ENCODE measurements around the gene WFIKKN1. TPM values are rescaled to one million over a fixed set of nuclear protein-coding genes. Genes with fewer than 3 reads are reported as not detected.
A peak's percentile ranks its signal among the peaks of the same experiment; 100 is the strongest.

WFIKKN1 gene
- total and polyA plus RNA-seq, 2 donors (not counting 1 experiment from before 2014, with no cell fraction given), result 0.64 to 0.84 TPM

DNA sequence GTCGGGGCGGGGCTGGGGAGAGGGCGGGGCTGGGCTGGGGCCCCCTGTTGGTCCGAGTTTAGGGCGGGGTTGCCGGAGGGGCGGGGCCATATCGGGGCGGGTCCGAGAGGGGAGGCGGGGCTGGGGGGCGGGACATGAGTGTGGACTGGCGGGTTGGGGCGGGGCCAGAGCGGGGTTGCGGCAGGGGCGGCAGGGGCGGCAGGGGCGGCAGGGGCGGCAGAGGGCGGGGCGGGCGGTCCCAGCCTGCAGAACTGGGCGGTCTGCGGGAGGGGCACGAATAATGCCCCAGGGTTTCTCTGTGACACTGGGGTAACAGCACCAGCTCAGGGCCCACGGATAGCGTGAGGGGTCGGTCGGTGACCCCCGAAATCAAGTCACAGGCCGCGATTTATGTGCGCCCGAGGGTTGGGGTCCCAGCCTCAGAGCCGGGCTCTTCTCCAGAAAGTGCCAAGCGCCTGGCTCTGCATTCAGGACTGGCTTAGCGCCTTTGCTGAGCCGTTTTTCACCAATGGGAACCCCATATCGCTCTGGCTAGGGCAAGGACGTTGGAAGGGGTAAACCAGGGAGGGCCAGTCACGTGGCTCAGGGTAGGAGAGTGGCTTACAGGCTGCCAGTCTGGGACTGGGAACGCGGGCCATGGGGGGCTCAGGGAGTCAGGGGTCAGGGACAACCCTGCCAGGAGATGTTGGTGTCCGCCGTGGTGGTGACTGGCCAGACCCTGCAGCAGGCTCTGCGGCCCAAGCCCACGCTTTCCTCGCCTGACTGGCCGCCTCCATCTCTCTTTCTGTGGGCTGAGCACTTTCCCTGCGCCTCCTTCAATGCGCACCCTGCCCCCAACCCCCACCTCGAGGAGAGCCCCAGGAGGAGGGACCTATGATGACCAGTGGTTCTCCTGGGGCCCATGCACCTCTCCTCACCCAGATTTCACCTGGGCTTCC, 6.6 kb downstream of the WFIKKN1 start:
- H3K27ac Mint-ChIP-seq, result peak overlapping the region; percentile 98
- Histone ChIP-seq H3K36me3 (replicated peaks in 1 of 2; ENCODE audit: control extremely low read depth in 1 of 2, control insufficient read depth in 1 of 2, extremely low read depth in 1 of 2, insufficient read depth in 2 of 2, low read length in 1 of 2) (peaks cover 0 to 3% of the 10 kb centered on the region in 2 experiments), H3K4me2 (replicated peaks; ENCODE audit: low read depth, low read length, poor library complexity, severe bottlenecking) (peak overlapping the region; percentile 94), H3K27ac (ENCODE audit: low read length in 2 of 2) (peak overlapping the region in 1 of 2 donors; percentile 83), H2AFZ (ENCODE audit: insufficient read depth, low read depth, low read length, poor library complexity, severe bottlenecking) (peak overlapping the region; percentile 83), H3K9me3 (ENCODE audit: control extremely low read depth in 1 of 3, control insufficient read depth in 2 of 3, insufficient read depth in 1 of 3, low read length in 2 of 3) (no peaks in the 10 kb centered on the region), H3K27me3 (replicated peaks in 1 of 4; ENCODE audit: control extremely low read depth in 1 of 4, control insufficient read depth in 3 of 4, insufficient read depth in 4 of 4, low read length in 3 of 4) (no peaks in the 10 kb centered on the region), H3K4me3 (ENCODE audit: control extremely low read depth in 1 of 5, extremely low read depth in 1 of 5, insufficient read depth in 1 of 5, low read depth in 2 of 5, low read length in 4 of 5) (peak overlapping the region in 4 of 5 experiments; percentile 84 to 95 (median 86)), H3K79me2 (ENCODE audit: control insufficient read depth, insufficient read depth, low read length) (peaks cover 11% of the 10 kb centered on the region), H4K20me1 (ENCODE audit: control insufficient read depth, insufficient read depth, low read length, poor library complexity, severe bottlenecking) (peaks cover 13% of the 10 kb centered on the region), H3K9ac (ENCODE audit: low read length) (peak overlapping the region; percentile 91), H3K4me1 (ENCODE audit: control insufficient read depth in 2 of 2, insufficient read depth in 2 of 2, low read length in 2 of 2) (peaks cover 14 to 45% of the 10 kb centered on the region in 2 donors)
- no peak for DNase-seq
- intact Hi-C loops (cut with micrococcal nuclease), result loop anchor here (1.0 kb wide), 1 partner anchor 23 kb away; no protein-coding TSS in a partner anchor
- ChIA-PET CTCF (interaction anchor here (1.5 to 1.6 kb wide), 4 partner anchors 11 to 27 kb away, joined by 3 to 6 read pairs (median 6); partner anchors contain the start of gene WDR90), POLR2A (interaction anchor here (0.5 to 1.8 kb wide), 8 partner anchors 13 to 404 kb away, joined by 3 to 6 read pairs (median 4); partner anchors contain the start of genes NHLRC4 and RHOT2)
- no peaks in the 10 kb centered on the region for H3K27me3 Mint-ChIP-seq
- peak overlapping the region; percentile 98 for H3K4me3 Mint-ChIP-seq
- H3K4me1 Mint-ChIP-seq, result peaks cover 23% of the 10 kb centered on the region
- no peak for TF ChIP-seq EZH2 (IDR thresholded peaks at IDR 0.05; ENCODE audit: borderline replicate concordance, insufficient read depth, low read depth, low read length, poor library complexity, severe bottlenecking)
- no peaks in the 10 kb centered on the region for H3K9me3 Mint-ChIP-seq (ENCODE audit: insufficient read depth)
- WGBS (ENCODE audit: insufficient coverage), result 24% methylated on average over 47 of the region's 53 CpGs
- peak; percentile 70 for ATAC-seq (ENCODE audit: low read depth)

DNA sequence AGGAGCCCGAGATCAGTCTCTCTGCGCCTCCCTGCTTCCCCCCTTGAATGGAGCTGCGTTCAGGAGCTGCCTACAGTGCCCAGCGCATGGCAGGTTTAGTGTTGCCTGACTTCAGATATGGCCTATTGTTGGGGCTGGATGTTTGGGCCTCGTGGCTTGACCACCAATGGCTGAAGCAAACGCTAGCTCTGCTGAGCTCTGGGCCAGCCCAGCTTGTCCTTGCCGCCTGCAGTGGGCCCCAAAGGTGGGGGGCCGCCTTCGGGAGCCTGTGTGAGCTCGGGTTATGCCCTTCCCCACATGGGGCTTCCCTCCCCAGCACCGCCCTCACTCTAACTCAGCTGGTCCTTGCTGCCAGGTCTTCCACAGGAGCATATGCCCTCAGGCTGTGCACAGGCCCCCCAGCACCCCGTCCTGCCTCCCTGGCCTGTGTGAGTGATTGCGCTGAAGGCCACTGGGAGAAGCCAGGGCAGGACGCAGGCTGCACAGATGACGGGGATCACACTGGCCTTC, 7.3 kb downstream of the WFIKKN1 start:
- H3K9ac ChIP-seq (ENCODE audit: low read length), result no peak overlapping the region

More for the DNA sequence above, 7.3 kb downstream of the WFIKKN1 start:
- CTCF ChIA-PET, result interaction anchor here (1.5 kb wide), 1 partner anchor 10 kb away, joined by 5 read pairs; no protein-coding TSS in a partner anchor
- Histone ChIP-seq H3K27me3 (replicated peaks in 1 of 4; ENCODE audit: control extremely low read depth in 1 of 4, control insufficient read depth in 3 of 4, insufficient read depth in 4 of 4, low read length in 3 of 4) (no peaks in the 10 kb centered on the region), H3K27ac (ENCODE audit: low read length in 2 of 2) (no peak overlapping the region), H3K79me2 (ENCODE audit: control insufficient read depth, insufficient read depth, low read length) (peaks cover 16% of the 10 kb centered on the region), H3K36me3 (replicated peaks in 1 of 2; ENCODE audit: control extremely low read depth in 1 of 2, control insufficient read depth in 1 of 2, extremely low read depth in 1 of 2, insufficient read depth in 2 of 2, low read length in 1 of 2) (peaks cover 0 to 3% of the 10 kb centered on the region in 2 experiments), H3K4me1 (ENCODE audit: control insufficient read depth in 2 of 2, insufficient read depth in 2 of 2, low read length in 2 of 2) (peaks cover 21 to 52% of the 10 kb centered on the region in 2 donors), H4K20me1 (ENCODE audit: control insufficient read depth, insufficient read depth, low read length, poor library complexity, severe bottlenecking) (peaks cover 18% of the 10 kb centered on the region), H2AFZ (ENCODE audit: insufficient read depth, low read depth, low read length, poor library complexity, severe bottlenecking) (no peak overlapping the region), H3K9me3 (ENCODE audit: control extremely low read depth in 1 of 3, control insufficient read depth in 2 of 3, insufficient read depth in 1 of 3, low read length in 2 of 3) (no peaks in the 10 kb centered on the region), H3K4me3 (ENCODE audit: control extremely low read depth in 1 of 5, extremely low read depth in 1 of 5, insufficient read depth in 1 of 5, low read depth in 2 of 5, low read length in 4 of 5) (no peak overlapping the region), H3K4me2 (replicated peaks; ENCODE audit: low read depth, low read length, poor library complexity, severe bottlenecking) (peak overlapping the region; percentile 94)
- TF ChIP-seq, protein P1, sequence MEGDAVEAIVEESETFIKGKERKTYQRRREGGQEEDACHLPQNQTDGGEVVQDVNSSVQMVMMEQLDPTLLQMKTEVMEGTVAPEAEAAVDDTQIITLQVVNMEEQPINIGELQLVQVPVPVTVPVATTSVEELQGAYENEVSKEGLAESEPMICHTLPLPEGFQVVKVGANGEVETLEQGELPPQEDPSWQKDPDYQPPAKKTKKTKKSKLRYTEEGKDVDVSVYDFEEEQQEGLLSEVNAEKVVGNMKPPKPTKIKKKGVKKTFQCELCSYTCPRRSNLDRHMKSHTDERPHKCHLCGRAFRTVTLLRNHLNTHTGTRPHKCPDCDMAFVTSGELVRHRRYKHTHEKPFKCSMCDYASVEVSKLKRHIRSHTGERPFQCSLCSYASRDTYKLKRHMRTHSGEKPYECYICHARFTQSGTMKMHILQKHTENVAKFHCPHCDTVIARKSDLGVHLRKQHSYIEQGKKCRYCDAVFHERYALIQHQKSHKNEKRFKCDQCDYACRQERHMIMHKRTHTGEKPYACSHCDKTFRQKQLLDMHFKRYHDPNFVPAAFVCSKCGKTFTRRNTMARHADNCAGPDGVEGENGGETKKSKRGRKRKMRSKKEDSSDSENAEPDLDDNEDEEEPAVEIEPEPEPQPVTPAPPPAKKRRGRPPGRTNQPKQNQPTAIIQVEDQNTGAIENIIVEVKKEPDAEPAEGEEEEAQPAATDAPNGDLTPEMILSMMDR (IDR thresholded peaks at IDR 0.05), result no peak
- TF ChIP-seq EZH2 (IDR thresholded peaks at IDR 0.05; ENCODE audit: borderline replicate concordance, insufficient read depth, low read depth, low read length, poor library complexity, severe bottlenecking), result no peak
- peak; percentile 29 for DNase-seq
- no peaks in the 10 kb centered on the region for H3K9me3 Mint-ChIP-seq (ENCODE audit: insufficient read depth)
- no peak for ATAC-seq (ENCODE audit: low read depth)
- intact Hi-C loops (cut with micrococcal nuclease), result no loop called here
- H3K4me3 Mint-ChIP-seq, result peak overlapping the region; percentile 47
- H3K27me3 Mint-ChIP-seq, result no peaks in the 10 kb centered on the region
- H3K4me1 Mint-ChIP-seq, result peaks cover 23% of the 10 kb centered on the region
- H3K27ac Mint-ChIP-seq, result no peak overlapping the region
- 94% methylated on average over 14 of the region's 15 CpGs for WGBS (ENCODE audit: insufficient coverage)
- POLR2A ChIA-PET, result interaction anchor here (0.5 to 0.6 kb wide), 2 partner anchors 10 to 79 kb away, joined by 3 read pairs; no protein-coding TSS in a partner anchor

Measured in B cell (primary cell).